HUES48 (cell line): ENCODE measurements around the gene PHF10.
"Not testable (repeated sequence)": the region's sequence is repeated elsewhere in the genome, so short reads cannot be mapped to it uniquely, and the experiment has no call there.

ENCODE experiments used
- H3K27ac ChIP-seq: one replicate; pipeline ENCODE4 v1.7.0; 2013; ENCODE audit warnings: low read depth, low read length, inconsistent platforms
- H3K27me3 ChIP-seq: 2 replicates; pipeline ENCODE4 v1.6.1; 2013; ENCODE audit warnings: mild to moderate bottlenecking, low read length; ENCODE audit not compliant: control insufficient read depth, insufficient read depth
- H3K36me3 ChIP-seq: 2 replicates; pipeline ENCODE4 v1.6.1; 2013; ENCODE audit warnings: low read length; ENCODE audit not compliant: control insufficient read depth, insufficient read depth
- H3K4me1 ChIP-seq: 2 replicates; pipeline ENCODE4 v1.6.1; 2013; ENCODE audit warnings: mild to moderate bottlenecking, low read length; ENCODE audit not compliant: control insufficient read depth, insufficient read depth
- H3K4me3 ChIP-seq: 2 replicates; pipeline ENCODE4 v1.5.1; 2013; ENCODE audit warnings: mild to moderate bottlenecking, low read depth, low read length
- H3K9ac ChIP-seq: 2 replicates; pipeline ENCODE4 v1.6.1; 2013; ENCODE audit warnings: mild to moderate bottlenecking, low read depth, low read length, moderate library complexity
- H3K9me3 ChIP-seq: 2 replicates; pipeline ENCODE4 v1.6.1; 2013; ENCODE audit warnings: low read length; ENCODE audit not compliant: control insufficient read depth, insufficient read depth

The PHF10 gene

GRCh38 chr6:169724494-169725124, at the start of gene PHF10:
Gene PHF10 (minus strand): TSS chr6:169724500. CDS start chr6:169723931, 569 bp downstream.
- H3K27me3 ChIP-seq, result peaks cover 7% of the 10 kb centered on the region; the same call in 1 of the 2 replicates
- H3K9me3 ChIP-seq, result no peaks in the 10 kb centered on the region
- peak within 1 kb of the TSS; percentile 90 for H3K9ac ChIP-seq
- H3K4me3 ChIP-seq, result peak within 1 kb of the TSS; percentile 89
- H3K36me3 ChIP-seq, result no peaks in the 10 kb centered on the region; the same call in 1 of the 2 replicates
- H3K27ac ChIP-seq, result peak within 1 kb of the TSS; percentile 97
- H3K4me1 ChIP-seq, result peaks cover 17% of the 10 kb centered on the region

DNA sequence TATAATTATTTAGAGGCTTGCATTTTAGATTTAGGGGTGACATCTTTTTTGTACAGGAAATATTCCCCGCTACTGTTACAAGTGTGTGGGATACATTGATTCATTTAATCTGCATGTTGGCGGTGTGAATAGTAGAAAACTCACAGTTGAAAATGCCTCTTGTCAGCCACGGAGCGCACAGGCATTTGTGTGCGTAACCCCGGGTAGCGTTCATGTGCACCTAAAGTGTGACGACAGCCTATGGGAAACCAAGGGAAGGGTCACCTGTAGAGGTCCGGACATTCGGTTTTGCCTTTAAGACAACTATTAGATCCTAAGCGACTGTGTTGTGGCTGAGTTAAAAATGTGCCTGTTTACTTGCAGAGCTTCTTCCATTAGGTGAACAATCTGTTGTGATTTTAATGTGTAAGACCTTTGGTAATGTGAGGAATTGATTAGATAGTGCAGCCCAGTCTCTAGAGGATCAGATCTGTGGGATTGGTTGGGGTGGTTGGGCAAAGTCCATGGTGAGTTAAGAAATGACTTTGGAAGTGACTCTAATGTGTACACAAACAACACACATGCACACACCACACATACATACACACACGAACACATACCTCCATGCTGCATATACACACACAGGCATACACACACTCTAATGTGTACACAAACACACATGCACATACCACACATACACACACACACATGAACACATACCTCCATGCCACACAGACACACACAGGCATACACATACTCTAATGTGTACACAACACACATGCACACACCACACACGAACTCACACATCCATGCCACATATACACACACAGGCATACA, 42.8 kb upstream of the PHF10 start:
- no peak overlapping the region for H3K27ac ChIP-seq
- H3K9ac ChIP-seq, result no peak overlapping the region
- no peaks in the 10 kb centered on the region for H3K27me3 ChIP-seq
- H3K4me3 ChIP-seq, result no peak overlapping the region
- H3K4me1 ChIP-seq, result no peaks in the 10 kb centered on the region
- no peaks in the 10 kb centered on the region for H3K9me3 ChIP-seq
- peaks cover 37% of the 10 kb centered on the region for H3K36me3 ChIP-seq

DNA sequence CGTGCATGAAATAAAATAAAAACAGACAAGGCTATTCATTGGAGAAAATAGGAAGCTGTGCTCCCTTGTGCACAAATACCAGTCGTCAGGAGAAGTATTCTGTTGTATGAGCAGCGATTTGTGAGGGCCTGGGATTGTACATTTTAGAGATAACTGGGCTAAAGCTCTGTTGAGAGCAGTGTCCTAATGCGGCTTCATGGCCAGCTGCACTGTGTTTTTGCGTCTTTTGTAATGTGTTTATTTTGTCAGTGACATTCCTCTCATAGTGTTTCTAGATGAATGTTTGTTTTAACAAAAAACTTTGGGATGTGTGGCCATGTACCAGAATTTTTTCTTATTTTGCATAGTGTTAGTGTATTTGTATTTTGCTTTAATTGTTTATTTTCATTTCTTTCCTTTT, 41.9 kb upstream of the PHF10 start:
- H3K4me3 ChIP-seq, result no peak overlapping the region
- no peaks in the 10 kb centered on the region for H3K9me3 ChIP-seq
- peaks cover 39% of the 10 kb centered on the region for H3K36me3 ChIP-seq
- H3K4me1 ChIP-seq, result no peaks in the 10 kb centered on the region
- H3K27me3 ChIP-seq, result no peaks in the 10 kb centered on the region
- no peak overlapping the region for H3K27ac ChIP-seq
- no peak overlapping the region for H3K9ac ChIP-seq

GRCh38 chr6:169765789-169766188, 41.5 kb upstream of the PHF10 start:
- not testable (repeated sequence) for H3K27me3 ChIP-seq, H3K4me3 ChIP-seq, H3K9ac ChIP-seq, H3K9me3 ChIP-seq, H3K27ac ChIP-seq, H3K4me1 ChIP-seq
- H3K36me3 ChIP-seq, result peaks cover 43% of the 10 kb centered on the region

DNA sequence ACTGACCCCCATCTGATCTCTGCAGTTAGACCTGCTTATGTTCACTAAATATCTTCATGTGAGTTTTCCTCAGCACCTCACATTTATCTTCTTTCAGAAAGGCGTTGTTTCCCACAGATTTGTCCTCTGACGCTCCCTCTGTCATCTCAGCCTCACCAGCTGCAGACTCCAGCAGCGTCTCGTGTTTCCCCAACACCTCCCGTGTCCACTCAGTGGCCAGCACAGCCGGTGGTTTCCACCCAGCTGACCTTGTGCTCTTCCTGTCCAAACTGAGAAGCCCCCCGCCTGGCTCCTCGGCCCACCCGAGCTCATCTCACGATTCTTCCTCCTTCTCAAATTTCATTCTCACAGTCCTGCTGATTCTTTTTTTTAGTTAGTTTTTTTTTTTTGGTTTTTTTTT, 39.6 kb upstream of the PHF10 start:
- no peaks in the 10 kb centered on the region for H3K9me3 ChIP-seq

GRCh38 chr6:169763308-169763707, 39.0 kb upstream of the PHF10 start:
- Histone ChIP-seq H3K27me3 (no peaks in the 10 kb centered on the region), H3K9me3 (no peaks in the 10 kb centered on the region), H3K27ac (no peak overlapping the region), H3K4me3 (no peak overlapping the region), H3K4me1 (no peaks in the 10 kb centered on the region), H3K36me3 (peaks cover 60% of the 10 kb centered on the region), H3K9ac (no peak overlapping the region)

More for the DNA sequence above, 39.6 kb upstream of the PHF10 start:
- peaks cover 55% of the 10 kb centered on the region for H3K36me3 ChIP-seq
- no peak overlapping the region for H3K4me3 ChIP-seq
- H3K27ac ChIP-seq, result no peak overlapping the region
- no peaks in the 10 kb centered on the region for H3K27me3 ChIP-seq
- no peaks in the 10 kb centered on the region for H3K4me1 ChIP-seq
- no peak overlapping the region for H3K9ac ChIP-seq

DNA sequence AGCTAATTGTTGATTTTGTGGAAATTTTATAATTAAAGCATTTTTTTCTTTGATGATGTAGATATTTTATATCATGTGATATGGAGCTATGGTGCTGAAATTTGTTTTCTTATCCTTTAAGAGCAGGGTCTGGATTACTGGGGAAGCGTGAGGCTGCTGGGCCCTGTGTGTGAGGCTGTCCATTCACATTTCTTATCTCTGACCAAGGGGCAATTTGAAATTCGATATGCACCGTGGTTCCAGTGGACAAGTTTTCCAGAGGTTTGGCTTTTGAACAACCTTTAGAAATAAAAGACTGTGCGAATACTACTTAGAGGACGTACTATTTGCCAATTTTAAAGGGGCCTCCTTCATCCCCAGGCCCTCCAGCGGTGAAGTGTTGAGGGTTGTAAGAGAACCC, 30.9 kb upstream of the PHF10 start:
- Histone ChIP-seq H3K27me3 (no peaks in the 10 kb centered on the region), H3K27ac (no peak overlapping the region), H3K36me3 (peaks cover 25% of the 10 kb centered on the region), H3K9me3 (no peaks in the 10 kb centered on the region), H3K4me1 (peaks cover 19% of the 10 kb centered on the region), H3K9ac (no peak overlapping the region), H3K4me3 (no peak overlapping the region)

- peak overlapping the region; percentile 96 for H3K9ac ChIP-seq
- peak overlapping the region; percentile 94 for H3K4me3 ChIP-seq
- H3K4me1 ChIP-seq, result peaks cover 22% of the 10 kb centered on the region
- H3K27me3 ChIP-seq, result no peaks in the 10 kb centered on the region
- peaks cover 6% of the 10 kb centered on the region; the same call in 1 of the 2 replicates for H3K36me3 ChIP-seq
- H3K9me3 ChIP-seq, result no peaks in the 10 kb centered on the region
- H3K27ac ChIP-seq, result peak overlapping the region; percentile 99
These were observed 27.8 kb upstream of the PHF10 start for GRCh38 chr6:169752074-169752623.

- peak within 1 kb of the TSS; percentile 94 for H3K4me3 ChIP-seq
- no peaks in the 10 kb centered on the region for H3K9me3 ChIP-seq
- H3K9ac ChIP-seq, result peak within 1 kb of the TSS; percentile 96
- peak within 1 kb of the TSS; percentile 99 for H3K27ac ChIP-seq
- H3K36me3 ChIP-seq, result 0 out of 2 replicates have a peak, but pooled peaks cover under 1% of the 10 kb centered on the region
- peaks cover 22% of the 10 kb centered on the region for H3K4me1 ChIP-seq
- no peaks in the 10 kb centered on the region for H3K27me3 ChIP-seq
These were observed 27.2 kb upstream of the PHF10 start, which contains the start of the genes DYNLT2 and ERMARD for GRCh38 chr6:169751242-169752073. Gene DYNLT2 (minus strand): TSS chr6:169751572. CDS start chr6:169751458, 114 bp downstream. Gene ERMARD (plus strand): TSS chr6:169751622. CDS start chr6:169751658, 36 bp downstream.

DNA sequence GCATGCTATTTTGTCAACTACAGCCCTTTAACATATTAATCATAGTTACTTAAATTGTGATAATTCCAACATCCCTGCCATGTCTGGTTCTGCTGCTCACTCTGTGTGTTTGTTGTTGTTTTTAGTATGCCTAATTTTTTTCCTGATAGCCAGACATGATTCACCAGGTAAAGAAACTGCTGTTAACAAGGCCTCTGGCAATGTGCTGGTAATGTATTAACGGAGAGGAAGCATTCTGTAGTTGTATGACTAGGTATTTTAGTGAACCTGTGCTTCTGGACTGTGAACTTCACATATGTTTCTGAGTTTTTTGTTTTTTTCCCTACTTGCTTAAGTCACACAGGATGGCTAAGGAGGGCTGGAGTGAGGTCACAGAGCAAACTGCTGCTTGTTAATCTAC, 22.3 kb upstream of the PHF10 start:
- Histone ChIP-seq H3K9ac (no peak overlapping the region), H3K27me3 (no peaks in the 10 kb centered on the region), H3K36me3 (no peaks in the 10 kb centered on the region), H3K9me3 (no peaks in the 10 kb centered on the region), H3K4me1 (peaks cover 6% of the 10 kb centered on the region; the same call in 1 of the 2 replicates), H3K27ac (no peak overlapping the region), H3K4me3 (no peak overlapping the region)
